Subcutaneous abdominal adipose tissue (tissue), 5 donors: ENCODE measurements around the gene TCIRG1.
"Not testable (repeated sequence)": the region's sequence is repeated elsewhere in the genome, so short reads cannot be mapped to it uniquely, and the experiment has no call there.

ENCODE experiments used
- H3K27ac ChIP-seq: one replicate; pipeline ENCODE4 v1.7.0; 2013; ENCODE audit warnings: low read depth, mild to moderate bottlenecking, inconsistent platforms, low read length, moderate library complexity
- H3K27me3 ChIP-seq, 5 donors: one replicate each; pipeline ENCODE4 v1.7.0; 2013; ENCODE audit warnings: low read length in 5 of 5, inconsistent platforms in 1 of 5; ENCODE audit not compliant: control insufficient read depth in 5 of 5, insufficient read depth in 4 of 5
- H3K36me3 ChIP-seq, 5 donors: one replicate each; pipeline ENCODE4 v1.7.0; 2013; ENCODE audit warnings: low read length in 5 of 5; ENCODE audit not compliant: control insufficient read depth in 5 of 5, insufficient read depth in 5 of 5
- H3K4me1 ChIP-seq, 5 donors: one replicate each; pipeline ENCODE4 v1.7.0; 2013; ENCODE audit warnings: low read length in 5 of 5, mild to moderate bottlenecking in 3 of 5, moderate library complexity in 1 of 5; ENCODE audit not compliant: control insufficient read depth in 5 of 5, insufficient read depth in 5 of 5
- H3K4me3 ChIP-seq, 5 donors: one replicate each; pipeline ENCODE4 v1.7.0; 2013; ENCODE audit warnings: low read length in 5 of 5, low read depth in 1 of 5
- H3K9ac ChIP-seq, 5 donors: one replicate each; pipeline ENCODE4 v1.7.0; 2013; ENCODE audit warnings: low read length in 5 of 5, mild to moderate bottlenecking in 4 of 5, moderate library complexity in 3 of 5
- H3K9me3 ChIP-seq, 5 donors: one replicate each; pipeline ENCODE4 v1.7.0; 2013; ENCODE audit warnings: low read length in 5 of 5; ENCODE audit not compliant: control insufficient read depth in 5 of 5
- donor health status: healthy.
- donor health status: healthy.
- donor health status: healthy.
- donor health status: healthy.
- donor health status: healthy.

TCIRG1 gene

GRCh38 chr11:68083517-68083916 is 44.7 kb downstream of the TCIRG1 start:
- Histone ChIP-seq H3K27ac (no peak overlapping the region), H3K36me3 (peaks cover 2 to 17% (median 13%) of the 10 kb centered on the region in 5 donors), H3K9me3 (no peaks in the 10 kb centered on the region), H3K4me3 (no peak overlapping the region), H3K9ac (no peak overlapping the region), H3K4me1 (no peaks in the 10 kb centered on the region), H3K27me3 (no peaks in the 10 kb centered on the region)

- H3K4me1 ChIP-seq, result peaks cover 0 to 11% (median 0%) of the 10 kb centered on the region in 5 donors
- no peak overlapping the region for H3K27ac ChIP-seq
- H3K4me3 ChIP-seq, result no peak overlapping the region
- H3K36me3 ChIP-seq, result no peaks in the 10 kb centered on the region
- no peaks in the 10 kb centered on the region for H3K27me3 ChIP-seq
- no peak overlapping the region for H3K9ac ChIP-seq
- no peaks in the 10 kb centered on the region for H3K9me3 ChIP-seq
Observed at GRCh38 chr11:68089679-68090078, 50.9 kb downstream of the TCIRG1 start.

GRCh38 chr11:68090287-68090686 is 51.5 kb downstream of the TCIRG1 start:
- Histone ChIP-seq H3K27ac (no peak overlapping the region), H3K36me3 (no peaks in the 10 kb centered on the region), H3K9me3 (no peaks in the 10 kb centered on the region), H3K9ac (peak overlapping the region in 1 of 5 donors; percentile 35), H3K4me3 (no peak overlapping the region), H3K4me1 (peaks cover 0 to 11% (median 0%) of the 10 kb centered on the region in 5 donors), H3K27me3 (no peaks in the 10 kb centered on the region)

- H3K9ac ChIP-seq, result peak overlapping the region in 1 of 5 donors; percentile 35
- H3K4me3 ChIP-seq, result no peak overlapping the region
- H3K9me3 ChIP-seq, result no peaks in the 10 kb centered on the region
- peaks cover 0 to 11% (median 0%) of the 10 kb centered on the region in 5 donors for H3K4me1 ChIP-seq
- no peaks in the 10 kb centered on the region for H3K36me3 ChIP-seq
- no peaks in the 10 kb centered on the region for H3K27me3 ChIP-seq
- H3K27ac ChIP-seq, result no peak overlapping the region
Observed at GRCh38 chr11:68090706-68091105, 51.9 kb downstream of the TCIRG1 start.

- H3K27me3 ChIP-seq, result no peaks in the 10 kb centered on the region
- no peak overlapping the region for H3K9ac ChIP-seq
- H3K4me1 ChIP-seq, result peaks cover 0 to 11% (median 0%) of the 10 kb centered on the region in 5 donors
Observed at GRCh38 chr11:68092411-68092810, 53.6 kb downstream of the TCIRG1 start.

GRCh38 chr11:68092946-68093345 is 54.1 kb downstream of the TCIRG1 start:
- not testable (repeated sequence) for H3K27me3 ChIP-seq, H3K4me3 ChIP-seq, H3K9ac ChIP-seq, H3K27ac ChIP-seq, H3K36me3 ChIP-seq, H3K9me3 ChIP-seq
- H3K4me1 ChIP-seq, result peaks cover 0 to 11% (median 0%) of the 10 kb centered on the region in 5 donors

More at GRCh38 chr11:68092411-68092810, 53.6 kb downstream of the TCIRG1 start:
- Histone ChIP-seq H3K4me3 (no peak overlapping the region), H3K27ac (no peak overlapping the region), H3K9me3 (no peaks in the 10 kb centered on the region), H3K36me3 (no peaks in the 10 kb centered on the region)

GRCh38 chr11:68093565-68093964 is 54.7 kb downstream of the TCIRG1 start:
- H3K36me3 ChIP-seq, result no peaks in the 10 kb centered on the region
- H3K27ac ChIP-seq, result no peak overlapping the region
- H3K9me3 ChIP-seq, result no peaks in the 10 kb centered on the region
- peaks cover 0 to 11% (median 0%) of the 10 kb centered on the region in 5 donors for H3K4me1 ChIP-seq
- no peaks in the 10 kb centered on the region for H3K27me3 ChIP-seq
- H3K4me3 ChIP-seq, result no peak overlapping the region
- H3K9ac ChIP-seq, result no peak overlapping the region

- no peak overlapping the region for H3K27ac ChIP-seq
- H3K4me1 ChIP-seq, result peaks cover 0 to 13% (median 3%) of the 10 kb centered on the region in 5 donors
Observed at GRCh38 chr11:68096962-68097361, 58.1 kb downstream of the TCIRG1 start.

GRCh38 chr11:68099057-68099456 is 60.2 kb downstream of the TCIRG1 start:
- H3K4me1 ChIP-seq, result peaks cover 0 to 13% (median 3%) of the 10 kb centered on the region in 5 donors
- H3K27me3 ChIP-seq, result no peaks in the 10 kb centered on the region
- H3K27ac ChIP-seq, result peak overlapping the region; percentile 15
- H3K9me3 ChIP-seq, result no peaks in the 10 kb centered on the region
- no peaks in the 10 kb centered on the region for H3K36me3 ChIP-seq
- H3K4me3 ChIP-seq, result no peak overlapping the region
- no peak overlapping the region for H3K9ac ChIP-seq

More at GRCh38 chr11:68096962-68097361, 58.1 kb downstream of the TCIRG1 start:
- H3K27me3 ChIP-seq, result no peaks in the 10 kb centered on the region
- H3K36me3 ChIP-seq, result no peaks in the 10 kb centered on the region
- H3K4me3 ChIP-seq, result no peak overlapping the region
- no peak overlapping the region for H3K9ac ChIP-seq
- H3K9me3 ChIP-seq, result no peaks in the 10 kb centered on the region

GRCh38 chr11:68099474-68100405 is 60.9 kb downstream of the TCIRG1 start:
- no peaks in the 10 kb centered on the region for H3K36me3 ChIP-seq
- H3K9me3 ChIP-seq, result no peaks in the 10 kb centered on the region
- H3K9ac ChIP-seq, result no peak overlapping the region
- peak overlapping the region in 1 of 5 donors; percentile 28 for H3K4me3 ChIP-seq
- no peaks in the 10 kb centered on the region for H3K27me3 ChIP-seq
- peaks cover 0 to 13% (median 3%) of the 10 kb centered on the region in 5 donors for H3K4me1 ChIP-seq
- peak overlapping the region; percentile 15 for H3K27ac ChIP-seq
